HG02763 (cell line): ENCODE data around the gene ATP8B1.

Source experiments
- ATAC-seq: cut with Tn5 transposase; IDR thresholded peaks from one replicate; pipeline ENCODE4 v1.9.1; 2021; ENCODE audit warnings: mild to moderate bottlenecking, moderate library complexity; ENCODE audit not compliant: unreplicated experiment

The ATP8B1 gene

GRCh38 chr18:57630754-57631595, 172.1 kb downstream of the ATP8B1 start:
- peak; percentile 37 for ATAC-seq

DNA sequence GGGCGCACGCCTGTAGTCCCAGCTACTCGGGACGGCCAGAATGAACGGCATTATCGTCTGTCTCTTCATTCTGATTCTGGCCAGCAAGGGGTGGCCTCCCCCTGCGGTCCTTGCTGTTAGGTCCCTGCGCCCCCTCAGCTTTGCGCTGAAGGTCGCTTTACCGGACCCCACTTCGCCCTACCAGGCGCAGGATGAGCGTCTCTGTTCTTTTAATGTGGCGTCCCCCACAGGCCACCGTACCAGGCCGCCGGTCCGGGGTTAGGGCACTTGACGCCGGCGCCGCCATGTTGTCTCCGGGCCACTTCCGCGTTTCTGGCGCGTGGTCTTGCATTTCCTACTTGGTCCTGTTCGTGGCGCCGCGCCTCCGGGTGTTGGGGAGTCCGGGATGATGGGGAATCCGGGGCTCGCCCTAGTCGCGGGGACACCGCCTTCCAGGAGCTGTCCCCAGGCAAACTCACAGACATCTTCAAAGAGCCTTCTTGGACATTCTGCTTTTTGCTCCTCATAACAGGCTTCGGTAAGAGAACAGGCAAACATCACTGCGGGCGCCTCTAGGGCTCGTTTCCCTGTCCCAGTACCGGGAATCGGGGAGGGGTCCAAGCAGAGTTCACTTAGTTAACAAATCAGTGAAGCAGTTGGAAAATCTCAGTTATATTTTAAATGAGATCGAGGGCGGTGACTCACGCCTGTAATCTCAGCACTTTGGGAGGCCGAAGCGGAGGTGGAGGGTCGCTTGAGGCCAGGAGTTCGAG, 172.9 kb downstream of the ATP8B1 start:
- ATAC-seq, result peak; percentile 88

DNA sequence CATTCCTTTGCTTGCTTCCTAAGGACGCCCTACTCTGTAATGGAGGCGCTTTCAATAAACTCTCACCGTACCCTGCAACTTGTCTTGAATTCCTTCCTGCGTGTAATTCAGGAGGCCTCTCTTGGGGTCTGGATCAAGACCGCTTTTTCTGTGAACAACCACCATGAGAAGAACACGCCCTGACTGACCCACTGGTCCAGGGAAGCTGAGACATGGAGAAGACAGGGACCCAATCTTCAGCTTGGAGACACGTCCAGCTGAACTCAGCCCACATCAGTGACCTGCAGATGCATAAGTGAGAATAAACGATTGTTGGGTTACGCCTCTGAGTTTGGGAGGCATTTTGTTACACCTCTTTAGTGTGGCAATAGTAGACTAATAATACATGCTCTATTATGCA, 173.7 kb downstream of the ATP8B1 start:
- ATAC-seq, result no peak

DNA sequence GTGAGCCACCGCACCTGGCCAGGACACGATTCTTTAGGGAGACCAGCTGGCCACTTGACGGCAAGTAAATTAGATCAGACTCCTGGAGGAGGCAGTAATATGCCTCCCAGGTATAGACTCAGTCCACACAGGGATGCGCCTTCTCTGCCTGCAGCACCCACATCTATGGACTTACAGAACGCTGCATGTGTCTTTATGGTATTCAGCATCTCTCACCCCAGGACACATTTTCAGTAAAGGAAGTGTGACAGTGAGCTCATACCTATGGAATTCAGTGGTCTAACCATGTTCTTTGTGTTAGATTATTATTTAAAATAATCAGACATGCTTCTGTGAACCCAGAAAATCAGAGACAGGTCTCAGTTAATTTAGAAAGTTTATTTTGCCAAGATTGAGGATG, 175.6 kb downstream of the ATP8B1 start:
- no peak for ATAC-seq

DNA sequence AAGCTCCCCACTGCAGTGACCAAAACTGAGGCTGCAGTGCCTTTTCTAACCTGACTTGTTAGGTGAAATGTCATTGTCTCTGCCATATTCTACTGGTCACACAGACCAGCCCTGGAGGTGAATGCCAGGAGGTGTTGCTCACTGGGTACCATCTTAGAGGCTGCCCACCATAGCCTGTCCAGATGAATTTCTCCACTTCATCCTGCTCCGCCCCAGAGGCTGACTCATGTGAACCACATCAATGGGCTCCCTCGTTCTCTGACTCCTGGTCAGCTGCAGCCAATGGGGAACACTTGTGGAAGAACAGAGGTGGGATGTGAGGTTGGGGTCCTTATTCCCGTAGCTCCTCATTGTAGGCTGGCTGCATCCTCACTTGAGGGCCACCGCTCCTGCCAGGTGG, 178.1 kb downstream of the ATP8B1 start:
- no peak for ATAC-seq

DNA sequence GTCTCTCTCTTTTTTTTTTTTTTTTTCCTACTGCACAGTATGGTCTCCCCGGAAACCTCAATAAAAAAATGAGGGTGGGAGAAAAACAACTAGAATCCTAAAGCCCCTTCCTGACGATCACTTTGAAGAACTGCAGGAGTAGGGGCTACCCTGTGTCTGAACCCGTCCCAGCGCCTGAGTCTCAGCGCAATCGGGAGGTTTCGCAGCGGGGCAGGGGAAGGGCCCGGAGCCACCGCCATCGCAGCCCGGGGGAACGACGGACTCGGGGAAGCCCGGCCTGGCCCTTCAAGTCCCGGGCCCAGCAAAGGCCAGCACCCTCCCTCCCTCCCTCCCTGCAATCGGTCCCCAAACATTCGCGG, 181.9 kb downstream of the ATP8B1 start:
- peak; percentile 10 for ATAC-seq

DNA sequence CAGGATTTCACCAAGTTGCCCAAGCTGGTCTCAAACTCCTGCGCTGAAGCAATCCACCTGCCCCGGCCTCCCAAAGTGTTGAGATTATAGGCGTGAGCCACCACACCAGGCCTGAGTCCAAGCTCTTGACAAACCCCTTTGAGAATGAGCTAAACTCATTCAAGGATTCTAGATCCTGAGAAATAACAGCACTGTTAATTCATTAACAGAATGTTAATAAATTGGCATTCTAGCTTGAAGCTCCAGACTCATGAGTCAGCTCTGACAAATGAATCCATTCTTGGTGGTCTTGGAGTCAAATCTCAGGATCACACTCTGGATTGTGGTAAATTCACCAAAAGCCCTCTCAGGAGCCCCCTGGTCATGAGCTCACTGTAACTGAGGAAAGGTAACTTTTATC, 183.2 kb downstream of the ATP8B1 start:
- ATAC-seq, result no peak

- ATAC-seq, result no peak
Observed at GRCh38 chr18:57618910-57619309, 184.2 kb downstream of the ATP8B1 start.

GRCh38 chr18:57603871-57604270, 199.2 kb downstream of the ATP8B1 start:
- ATAC-seq, result no peak
